GM03348 (cell line): ENCODE measurements around the gene FGD5.
"Not testable (repeated sequence)": the region's sequence is repeated elsewhere in the genome, so short reads cannot be mapped to it uniquely, and the experiment has no call there.

Experiments
- DNase-seq: peaks from one replicate; pipeline ENCODE4 v3.0.0; 2012; ENCODE audit warnings: low spot score

FGD5 gene

DNA sequence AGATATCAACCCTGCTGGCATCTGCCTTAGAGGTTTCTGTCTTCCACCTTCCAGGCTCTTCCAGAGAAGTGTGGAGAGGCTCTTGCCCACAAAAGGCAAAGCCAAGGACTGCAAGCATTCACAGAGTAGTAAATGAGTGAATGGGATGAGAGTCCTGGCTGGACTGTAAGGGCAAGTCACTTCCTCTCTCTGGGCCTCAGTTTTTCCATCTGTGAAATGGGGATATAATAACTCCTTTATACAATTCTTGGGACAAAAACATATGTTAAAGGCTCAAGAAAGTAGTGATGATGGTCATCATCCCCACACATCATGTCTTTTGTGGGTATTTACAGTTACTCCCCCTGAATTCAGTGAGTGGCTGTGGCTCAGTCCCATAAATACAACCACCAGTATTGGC is 10.7 kb upstream of the FGD5 start:
- no peak for DNase-seq

DNA sequence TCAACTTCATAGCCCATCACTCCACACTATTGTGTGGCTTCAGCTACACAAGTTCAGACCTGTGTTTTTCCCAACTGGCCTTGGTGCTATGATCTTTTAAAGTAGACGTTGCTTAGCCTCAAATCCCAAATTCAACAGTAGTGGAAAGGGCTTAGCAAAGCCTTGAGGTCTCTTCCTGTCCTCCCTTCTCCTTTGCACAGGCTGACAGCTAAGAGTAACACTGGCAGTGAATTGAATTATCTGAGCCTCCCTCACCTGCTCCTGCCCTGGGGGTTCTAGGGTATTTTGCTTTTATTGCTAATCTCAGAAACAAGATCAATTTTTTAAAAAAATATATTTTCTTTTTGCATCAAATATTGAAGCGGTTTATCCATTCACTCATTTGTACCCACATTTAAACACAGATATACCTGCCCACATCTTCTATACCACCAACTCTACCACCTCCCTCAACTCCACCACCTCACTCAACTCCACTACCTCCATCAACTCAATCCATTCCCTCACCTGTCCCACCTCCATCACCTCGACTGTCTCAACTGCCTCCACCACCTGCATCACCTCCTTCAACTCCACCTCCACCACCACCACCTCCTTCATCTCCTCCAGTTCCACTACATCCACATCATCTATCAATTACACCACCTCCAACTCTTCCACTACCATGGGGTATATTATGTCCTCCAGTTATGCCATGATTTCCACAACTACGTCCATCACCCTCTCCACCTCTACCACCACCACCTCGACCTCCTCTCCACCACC is 10.1 kb upstream of the FGD5 start:
- no peak for DNase-seq

DNA sequence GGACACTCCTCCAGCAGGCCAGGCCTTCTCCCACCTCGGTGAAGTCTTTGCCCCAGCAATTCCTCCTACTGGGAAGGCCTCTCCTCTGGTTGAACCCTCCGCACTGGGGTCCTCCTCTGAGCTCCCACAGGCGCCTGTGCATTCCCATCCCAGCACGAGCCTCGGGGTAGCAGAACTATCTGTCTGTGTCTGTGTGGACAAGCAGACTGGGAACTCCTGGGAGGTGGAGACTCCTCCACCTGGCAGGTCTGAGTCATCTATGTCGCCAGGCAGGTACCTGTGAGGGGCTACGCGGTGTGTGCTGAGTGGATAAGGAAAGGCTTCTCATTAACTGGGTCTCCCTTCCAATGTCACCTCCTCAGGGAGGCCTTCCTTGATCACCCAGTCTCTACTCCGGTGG is 9.2 kb upstream of the FGD5 start:
- DNase-seq = not testable (repeated sequence)

DNA sequence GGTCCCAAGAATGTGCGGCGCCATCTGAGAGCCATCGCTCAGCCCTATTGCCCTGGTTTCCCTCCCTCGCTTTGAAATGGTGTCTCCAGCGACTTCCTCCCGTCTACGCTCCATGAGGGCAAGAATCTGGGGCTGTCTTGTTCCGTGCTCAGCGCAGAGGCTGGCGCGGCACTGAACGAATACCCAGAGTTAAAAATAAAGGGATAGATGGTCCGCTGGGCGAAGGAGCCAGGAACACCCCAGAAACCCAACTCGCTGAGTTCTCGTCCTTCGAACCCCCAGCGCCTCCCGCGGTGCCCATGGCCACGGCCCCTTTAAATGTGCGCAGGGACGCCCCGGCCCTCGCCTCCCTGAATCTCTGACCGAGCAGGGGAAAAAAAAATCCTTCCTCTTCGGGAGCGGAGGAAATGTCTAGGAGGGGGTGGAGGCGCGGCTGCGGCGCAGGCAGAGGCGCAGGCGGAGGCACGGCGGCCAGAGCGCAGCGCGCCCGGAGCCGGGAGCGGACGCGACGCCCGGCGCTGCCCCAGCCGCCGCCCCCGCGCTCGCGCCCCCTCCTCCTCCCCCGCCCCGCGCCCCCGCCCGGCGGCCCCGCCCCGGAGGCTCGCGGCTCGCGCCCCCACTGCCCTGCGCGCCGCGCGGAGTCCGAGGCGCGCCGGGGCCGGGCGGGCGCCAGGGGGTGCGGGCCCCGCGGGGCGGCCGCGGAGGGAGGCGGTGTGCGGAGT is 8.5 kb upstream of the FGD5 start:
- DNase-seq = peak; percentile 48

DNA sequence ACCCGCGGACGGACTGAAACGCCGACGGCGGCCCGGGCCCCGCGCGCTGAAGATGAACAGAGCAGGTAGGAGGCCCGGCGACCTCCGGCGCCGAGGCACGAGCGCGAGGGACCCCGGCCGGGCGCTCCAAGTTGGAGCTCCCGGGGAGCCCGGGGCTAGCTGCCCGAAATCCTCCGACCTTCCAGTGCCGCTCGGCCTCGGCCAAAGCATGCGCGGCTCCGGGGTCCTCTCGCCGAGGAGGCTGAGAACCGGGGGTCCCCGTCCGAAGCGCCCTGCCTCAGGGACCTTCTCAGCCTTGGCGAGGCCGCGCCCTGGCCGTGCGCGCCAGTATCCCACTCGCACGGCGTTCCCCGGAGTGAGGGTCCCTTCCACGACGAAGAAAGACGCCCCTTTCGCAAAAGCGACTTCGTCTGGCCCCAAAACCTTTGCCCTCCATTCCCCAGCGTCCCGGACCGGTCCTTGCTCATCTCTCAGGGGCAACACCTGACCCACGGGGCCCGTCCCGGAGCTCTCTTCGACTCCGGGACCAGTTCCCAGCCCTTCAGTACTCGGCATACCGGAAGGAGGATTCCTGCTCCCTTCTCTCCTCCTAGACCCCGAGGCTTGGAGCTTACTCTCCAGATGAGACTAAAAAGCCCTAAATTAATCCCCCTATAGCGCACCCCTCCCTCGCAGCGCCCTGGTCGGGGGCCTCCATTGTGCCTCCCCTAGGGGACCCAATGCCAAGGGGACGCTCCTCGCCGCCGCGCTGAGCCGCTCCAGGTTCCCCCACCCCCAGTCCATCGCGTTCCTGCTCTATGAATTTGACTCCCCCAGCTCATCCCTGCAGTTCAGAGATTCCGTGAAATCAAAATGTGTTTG is 7.7 kb upstream of the FGD5 start:
- no peak for DNase-seq

DNA sequence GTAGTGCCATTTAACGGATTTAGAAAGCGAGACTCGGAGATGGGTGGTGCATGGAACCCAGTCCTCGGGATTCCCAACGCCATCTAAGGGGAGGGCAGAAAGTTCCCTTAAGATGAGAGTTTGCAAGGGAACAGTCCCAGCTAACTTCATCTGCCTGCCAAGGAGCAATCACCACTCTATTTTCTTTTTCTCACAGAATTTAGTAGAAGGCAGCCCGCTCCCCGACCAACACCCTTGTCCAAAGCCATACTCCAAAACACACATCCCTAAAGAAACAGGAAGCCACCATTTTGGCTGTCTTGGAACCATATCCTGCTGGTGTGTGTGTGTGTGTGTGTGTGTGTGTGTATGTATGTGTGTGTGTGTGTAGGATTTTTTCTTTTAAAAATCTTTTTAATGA is 7.1 kb upstream of the FGD5 start:
- DNase-seq = no peak

DNA sequence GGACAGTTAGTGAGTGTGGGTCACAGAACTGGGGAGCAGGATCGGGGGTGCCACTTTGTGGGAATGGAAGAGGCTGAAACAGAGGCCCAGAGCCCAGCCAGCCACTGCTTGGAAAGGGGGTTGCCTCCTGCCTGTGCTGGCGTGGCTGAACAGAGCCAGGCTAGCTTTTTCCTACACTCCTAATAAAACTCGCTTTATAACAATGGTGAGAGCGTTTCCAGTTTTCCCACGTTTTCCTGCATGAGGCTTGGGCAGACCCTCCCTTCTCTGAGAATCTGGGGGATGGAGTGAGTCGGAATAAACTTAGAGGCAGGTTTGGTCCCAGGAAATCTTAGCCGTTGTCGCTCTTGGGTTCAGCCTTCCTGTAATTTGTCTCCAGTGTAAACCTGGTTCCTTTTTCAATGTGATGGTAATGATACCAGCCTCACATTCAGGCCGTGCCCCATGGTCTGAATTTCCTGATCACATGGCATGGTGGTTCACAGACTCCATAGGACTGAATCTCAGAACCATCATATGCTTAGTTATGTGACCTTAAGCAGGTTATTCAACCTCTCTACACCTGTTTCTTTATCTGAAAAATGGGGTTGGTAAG is 6.5 kb upstream of the FGD5 start:
- no peak for DNase-seq

DNA sequence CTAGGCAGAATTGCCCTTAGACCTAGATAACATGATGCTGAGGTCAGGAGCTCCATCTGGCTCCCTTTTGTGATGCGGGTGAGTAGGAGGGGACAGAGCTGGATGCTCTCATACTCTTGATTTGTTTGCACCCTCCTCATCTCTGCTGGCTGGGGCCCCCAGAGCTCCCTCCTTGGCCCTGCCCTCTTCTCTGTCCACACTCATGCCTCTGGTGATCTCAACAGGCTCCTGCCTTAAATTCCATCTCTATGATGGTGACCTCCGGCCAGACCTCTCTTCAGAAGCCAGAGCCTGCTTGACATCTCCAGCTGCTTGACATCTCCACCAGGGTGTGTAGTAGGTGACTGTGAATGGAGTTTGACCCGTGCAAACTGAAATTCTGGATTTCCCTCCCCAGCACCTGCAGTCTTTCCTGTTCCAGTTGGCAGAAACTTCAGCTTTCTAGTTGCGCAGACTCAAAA is 4.3 kb upstream of the FGD5 start:
- no peak for DNase-seq

DNA sequence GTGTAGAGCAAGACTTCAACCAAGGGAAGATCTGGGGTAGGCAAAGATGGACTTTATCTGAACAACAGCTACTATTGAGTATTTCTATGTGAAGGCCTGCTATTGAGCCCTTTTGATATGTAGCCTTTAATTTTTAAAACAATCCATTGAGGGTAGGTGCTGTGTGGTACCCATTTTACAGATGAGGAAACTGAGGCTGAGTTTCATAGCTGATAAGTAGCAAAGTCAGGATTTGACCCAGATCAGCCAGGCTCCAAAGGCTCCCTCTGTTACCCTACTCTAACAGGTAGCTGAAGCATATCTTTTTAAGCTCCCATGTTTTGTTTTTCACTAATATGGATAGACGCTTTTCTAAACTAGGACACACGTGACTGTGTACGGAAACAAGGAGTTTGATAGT is 2.4 kb upstream of the FGD5 start:
- no peak for DNase-seq

DNA sequence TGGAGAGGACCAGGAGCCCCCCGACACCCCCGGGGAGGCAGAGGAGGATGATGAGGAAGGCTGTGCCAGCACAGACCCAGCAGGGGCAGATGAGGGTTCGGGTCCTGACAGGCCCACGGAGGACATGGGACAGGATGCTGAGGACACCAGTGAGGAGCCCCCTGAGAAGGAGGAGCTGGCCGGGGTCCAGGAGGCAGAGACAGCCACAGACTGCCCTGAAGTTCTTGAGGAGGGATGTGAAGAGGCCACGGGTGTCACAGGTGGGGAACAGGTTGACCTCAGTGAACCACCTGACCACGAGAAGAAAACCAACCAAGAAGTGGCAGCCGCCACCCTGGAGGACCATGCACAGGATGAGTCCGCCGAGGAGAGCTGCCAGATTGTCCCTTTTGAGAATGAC is 909 bp downstream of the FGD5 start:
- DNase-seq = no peak

DNA sequence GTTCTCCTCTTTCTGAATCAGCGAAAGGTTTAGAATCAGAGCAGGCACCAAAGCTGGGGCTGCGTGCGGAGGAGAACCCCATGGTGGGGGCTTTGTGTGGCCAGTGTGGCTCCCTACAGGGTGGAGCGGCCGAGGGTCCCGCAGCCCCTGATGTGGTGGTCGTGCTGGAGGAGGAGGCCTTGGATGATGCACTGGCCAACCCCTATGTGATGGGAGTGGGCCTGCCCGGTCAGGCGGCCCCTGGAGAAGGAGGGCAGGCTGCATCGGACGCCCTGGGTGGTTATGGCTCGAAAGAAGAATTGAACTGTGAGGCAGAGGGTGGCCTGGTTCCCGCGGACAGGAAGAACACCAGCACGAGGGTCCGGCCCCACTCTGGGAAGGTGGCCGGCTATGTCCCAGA is 1.4 kb downstream of the FGD5 start:
- DNase-seq = no peak

DNA sequence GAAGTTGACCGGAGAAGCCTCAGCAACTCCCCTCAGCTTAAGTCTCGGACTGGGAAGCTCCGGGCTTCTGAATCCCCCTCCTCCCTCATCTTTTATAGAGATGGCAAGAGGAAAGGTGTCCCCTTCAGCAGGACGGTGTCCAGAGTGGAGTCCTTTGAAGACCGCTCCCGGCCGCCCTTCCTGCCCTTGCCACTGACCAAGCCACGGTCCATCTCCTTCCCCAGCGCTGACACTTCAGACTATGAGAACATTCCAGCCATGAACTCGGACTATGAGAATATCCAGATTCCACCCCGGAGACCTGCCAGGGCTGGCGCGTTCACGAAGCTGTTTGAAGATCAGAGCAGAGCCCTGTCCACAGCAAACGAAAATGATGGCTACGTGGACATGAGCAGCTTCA is 2.4 kb downstream of the FGD5 start:
- DNase-seq = no peak

DNA sequence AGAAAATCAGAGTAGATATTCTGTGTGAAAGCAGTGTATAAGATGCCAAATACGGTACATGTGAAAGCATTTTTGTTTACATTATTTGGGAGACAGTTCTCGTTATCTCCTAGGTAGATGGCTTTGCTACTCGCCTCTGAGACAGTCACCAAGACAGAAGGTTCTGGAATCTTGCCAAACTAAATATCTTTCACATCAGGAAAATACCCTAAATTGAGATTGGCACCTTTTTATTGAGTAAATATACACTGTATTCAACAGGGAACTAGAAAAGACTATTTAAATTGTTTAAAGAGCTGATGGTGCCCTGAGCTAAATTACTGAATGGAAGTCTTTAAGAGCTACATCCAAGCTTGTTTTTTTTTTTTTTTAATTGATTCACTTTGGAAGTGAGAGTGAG is 3.4 kb downstream of the FGD5 start:
- no peak for DNase-seq

DNA sequence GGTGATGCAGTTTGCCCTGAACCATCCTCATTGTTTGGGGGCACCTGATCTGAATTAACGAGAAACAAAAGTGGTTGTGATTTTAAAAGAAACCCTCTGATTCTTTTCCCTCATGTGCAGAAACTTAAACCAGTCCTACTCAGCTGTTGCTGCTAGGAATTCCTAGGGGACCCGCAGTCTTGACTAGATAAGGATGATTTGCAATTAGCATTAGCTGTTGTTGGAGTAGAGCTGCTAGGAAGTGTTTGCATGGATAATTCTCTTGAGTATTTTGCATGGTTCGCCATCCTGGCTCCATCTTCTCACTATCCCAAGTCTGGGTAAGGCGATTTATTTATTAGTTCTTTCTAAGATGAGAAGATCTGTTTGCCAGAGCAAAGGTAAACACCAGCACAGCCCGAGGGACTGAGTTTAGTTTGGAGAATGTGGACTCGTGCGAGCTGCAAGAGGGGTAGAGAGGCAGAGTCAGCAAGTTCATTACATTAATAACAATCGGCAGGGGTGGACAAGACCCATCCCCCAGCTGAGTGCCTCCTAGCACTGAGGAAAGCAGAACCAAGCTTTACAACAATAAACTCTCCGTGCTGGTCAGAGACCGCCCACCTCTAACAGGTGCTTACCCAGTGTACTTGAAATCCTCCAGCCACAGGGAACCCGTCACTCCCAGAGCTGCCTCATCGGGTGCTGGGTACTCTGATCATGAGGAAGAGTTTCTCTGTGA is 4.1 kb downstream of the FGD5 start:
- no peak for DNase-seq

DNA sequence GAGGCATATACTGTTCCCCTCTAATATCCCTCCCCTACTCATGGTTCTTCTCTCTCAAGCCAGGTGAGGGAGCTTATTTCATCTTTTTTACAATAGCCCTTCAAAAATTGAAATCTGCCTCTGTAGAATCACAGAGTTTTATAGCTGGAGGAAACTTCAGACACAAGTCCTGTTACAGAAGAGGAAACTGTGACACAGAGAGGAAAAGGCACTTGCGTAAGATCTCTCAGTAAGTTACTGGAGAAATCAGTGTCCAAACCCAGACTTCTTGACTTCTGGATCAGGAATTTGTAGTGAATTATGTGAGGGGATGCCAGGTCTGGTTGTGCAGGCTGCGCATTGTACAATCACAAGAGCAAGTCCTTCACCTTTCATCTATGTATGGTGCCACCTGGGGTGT is 4.6 kb downstream of the FGD5 start:
- no peak for DNase-seq

DNA sequence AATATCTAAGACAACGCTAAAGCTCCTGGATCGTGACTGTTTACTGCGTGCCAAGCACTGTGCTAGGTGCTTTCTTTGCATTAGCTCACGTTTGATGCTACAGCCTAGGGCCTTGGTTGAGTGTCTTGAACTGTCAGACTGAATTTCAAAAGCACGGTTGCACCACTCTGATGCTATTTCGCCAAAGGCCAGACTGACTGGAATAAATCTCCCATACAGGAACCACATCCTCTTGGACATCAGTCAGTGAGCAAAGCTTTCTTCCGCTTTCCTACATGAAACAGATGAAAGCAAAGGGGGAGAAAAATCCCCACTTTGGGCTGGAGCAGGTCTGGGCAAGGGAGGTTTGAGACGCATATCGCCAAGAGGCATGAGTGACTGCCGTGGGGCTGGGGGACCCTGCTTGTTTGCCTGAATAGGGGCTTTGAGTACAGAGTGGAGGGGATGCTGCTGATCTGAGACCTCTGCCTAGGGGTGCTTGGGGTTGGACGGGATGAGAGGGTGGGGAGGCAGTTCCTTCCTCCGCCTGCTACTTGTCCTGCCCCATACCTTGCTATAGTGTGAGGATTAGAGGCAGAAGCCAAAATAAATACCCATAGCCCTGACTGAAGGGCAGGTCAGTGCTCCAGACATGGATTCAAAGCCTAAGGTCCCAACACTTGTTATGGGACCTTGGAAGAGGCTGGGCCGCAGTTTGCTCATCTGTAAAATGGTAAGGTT is 5.3 kb downstream of the FGD5 start:
- no peak for DNase-seq

DNA sequence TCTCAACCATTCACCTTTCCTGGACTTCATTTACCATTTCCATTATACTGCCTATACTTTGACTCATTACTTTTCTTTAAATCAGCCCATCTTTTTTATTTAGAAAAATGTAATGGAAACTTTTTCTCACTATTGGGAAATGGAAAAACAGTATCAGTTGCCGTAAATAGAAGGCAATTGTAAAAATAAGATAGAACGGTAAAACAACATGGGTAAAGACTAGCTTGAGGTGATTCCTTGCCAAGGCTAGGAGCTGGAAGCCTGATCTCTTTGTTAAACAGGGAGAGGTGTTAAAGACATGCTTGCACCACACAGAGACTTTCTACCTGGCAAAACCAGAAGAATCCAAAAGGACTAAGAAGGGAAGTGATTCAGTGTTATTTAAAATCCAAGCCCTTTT is 5.9 kb downstream of the FGD5 start:
- no peak for DNase-seq

DNA sequence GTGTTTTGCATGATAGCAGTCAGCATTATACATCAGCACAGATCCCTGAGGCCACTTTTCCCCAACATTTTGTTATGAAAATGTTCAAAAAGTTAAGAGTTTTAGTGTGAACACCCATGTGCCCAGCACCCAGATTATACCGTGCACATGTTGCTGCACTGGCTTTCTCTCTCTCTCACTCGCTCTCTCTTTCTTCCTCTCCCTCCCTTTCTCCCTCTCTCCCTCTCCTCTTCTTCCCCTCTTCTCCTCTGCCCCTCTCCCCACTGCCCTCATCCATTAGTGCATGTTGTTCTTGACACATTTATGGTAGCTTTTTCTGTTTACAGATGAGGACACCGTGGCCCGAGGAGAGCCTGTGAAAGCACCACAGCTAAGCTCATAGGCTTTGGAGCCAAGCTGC is 7.3 kb downstream of the FGD5 start:
- DNase-seq = no peak

DNA sequence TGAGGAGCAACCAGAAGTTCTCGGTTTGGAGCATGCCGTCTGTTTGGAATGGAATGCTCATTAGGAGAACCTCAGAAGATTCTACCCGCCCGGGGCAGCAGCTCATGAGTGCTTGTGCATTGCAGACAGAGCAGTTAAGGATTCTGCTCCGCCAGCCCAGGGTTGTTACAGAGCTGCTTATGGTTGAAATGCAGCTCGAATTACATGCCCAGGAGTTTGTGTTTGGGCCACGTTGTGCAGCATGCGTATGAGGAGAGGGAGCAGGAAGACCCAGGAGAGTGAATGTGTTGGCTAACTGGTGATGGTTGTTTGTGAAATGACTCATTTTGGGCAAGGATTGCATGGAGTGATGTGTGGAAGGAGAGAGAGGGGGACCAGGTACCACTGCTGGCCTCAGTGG is 9.0 kb downstream of the FGD5 start:
- DNase-seq = no peak

DNA sequence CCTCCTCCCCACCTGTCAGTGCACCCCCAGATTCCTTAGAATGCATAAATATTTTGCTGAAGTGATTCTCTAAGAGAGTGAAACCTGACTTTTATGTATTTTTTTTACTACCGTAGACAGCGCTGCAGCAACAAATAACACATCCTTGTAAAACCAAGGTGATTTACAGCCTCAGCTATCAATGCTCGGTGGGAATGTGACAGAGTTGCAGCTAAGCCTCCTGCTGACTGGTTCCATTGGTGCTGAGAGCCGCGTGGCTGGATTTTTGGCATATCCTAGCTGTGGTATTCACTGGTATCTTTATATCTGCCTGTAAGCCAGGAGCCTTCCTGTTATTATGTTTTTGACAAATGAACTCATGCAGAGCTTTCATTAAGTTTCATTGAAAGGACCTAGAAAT is 11.0 kb downstream of the FGD5 start:
- DNase-seq = no peak

DNA sequence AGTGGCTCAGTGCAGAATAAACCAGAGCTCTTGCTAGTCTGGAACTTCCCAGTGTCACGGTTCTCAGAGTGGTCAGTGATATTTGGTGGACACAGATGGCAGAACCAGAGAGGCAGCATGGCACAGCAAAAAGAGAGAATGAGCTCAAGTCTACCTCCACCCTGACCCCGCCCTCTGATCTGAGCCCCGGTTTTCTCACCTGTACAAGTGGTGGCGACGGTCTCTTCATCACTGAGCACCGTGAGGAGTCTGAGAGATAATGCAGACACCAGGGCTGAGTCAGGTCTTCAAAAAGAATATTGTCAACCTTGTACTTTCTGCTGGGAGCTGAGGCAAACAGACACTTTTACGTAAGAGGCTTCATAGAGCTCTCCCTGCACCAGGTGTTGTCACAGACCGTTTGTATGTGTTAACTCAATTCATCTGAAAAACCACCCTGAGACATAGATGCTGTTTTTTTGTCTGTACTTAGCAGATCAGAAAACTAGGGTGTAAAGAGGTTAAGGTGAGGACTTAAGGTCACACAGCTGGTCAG is 13.2 kb downstream of the FGD5 start:
- DNase-seq = no peak
